HFF-Myc (cell line): ENCODE data around the gene TADA2A.

Source experiments
- DNase-seq: peaks from one replicate; pipeline ENCODE4 v3.0.0-alpha.2; 2011; ENCODE audit warnings: low read depth; ENCODE audit errors: extremely low read depth
- H3K4me3 ChIP-seq: replicated peaks from 2 replicates; pipeline ENCODE4 v1.5.1; 2011; ENCODE audit warnings: low read depth, mild to moderate bottlenecking, control low read depth, low read length
- CTCF ChIP-seq: IDR thresholded peaks from 2 replicates; pipeline ENCODE4 v1.5.1; 2012; ENCODE audit warnings: mild to moderate bottlenecking, low read depth, low read length, control low read depth; ENCODE audit errors: missing control alignments

Gene TADA2A

DNA sequence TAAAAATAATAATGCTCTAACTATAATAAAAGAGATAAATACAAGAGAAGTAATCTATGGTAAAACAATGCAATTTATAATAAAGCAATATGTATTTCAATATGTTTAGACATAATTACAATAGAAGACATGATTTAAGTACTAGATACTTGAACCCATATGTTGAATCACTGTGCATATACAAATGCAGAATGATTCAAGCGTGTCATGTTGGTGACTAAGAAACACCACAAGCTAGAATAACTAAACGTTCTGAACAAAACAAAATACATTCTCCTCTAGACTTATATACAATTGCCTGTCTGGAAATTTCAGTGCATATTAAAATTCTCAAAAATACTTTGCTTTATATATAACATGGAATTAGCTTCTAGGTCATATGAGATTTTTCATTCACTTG is 11.2 kb downstream of the TADA2A start:
- no peak for TF ChIP-seq CTCF
- no peak overlapping the region for H3K4me3 ChIP-seq
- DNase-seq, result no peak

DNA sequence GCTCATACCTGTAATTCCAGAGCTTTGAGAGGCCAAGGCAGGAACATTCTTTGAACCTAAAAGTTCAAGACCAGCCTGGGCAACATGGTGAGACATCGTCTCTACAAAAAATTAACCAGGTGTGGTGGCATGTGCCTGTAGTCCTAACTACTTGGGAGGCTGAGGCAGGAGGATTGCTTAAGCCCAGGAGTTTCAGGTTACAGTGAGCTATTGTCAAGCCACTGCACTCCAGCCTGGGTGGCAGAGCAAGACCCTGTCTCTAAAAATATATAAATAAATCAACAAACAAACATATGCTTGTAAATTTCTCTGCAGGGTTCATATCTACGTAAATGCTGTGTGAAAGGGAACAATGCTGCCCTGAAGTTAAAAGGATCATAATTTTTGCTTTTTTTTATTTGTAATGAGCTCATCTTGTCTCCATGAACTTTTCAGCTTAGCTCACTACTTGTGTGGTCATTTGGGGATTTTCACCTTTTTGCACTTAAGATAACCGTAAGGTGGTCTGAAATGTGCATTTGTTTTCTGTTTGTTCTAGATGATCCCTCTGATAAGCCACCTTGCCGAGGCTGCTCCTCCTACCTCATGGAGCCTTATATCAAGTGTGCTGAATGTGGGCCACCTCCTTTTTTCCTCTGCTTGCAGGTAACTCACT is 16.4 kb downstream of the TADA2A start:
- H3K4me3 ChIP-seq, result no peak overlapping the region
- TF ChIP-seq CTCF, result no peak
- DNase-seq, result no peak

- DNase-seq, result no peak
- no peak overlapping the region for H3K4me3 ChIP-seq
- TF ChIP-seq CTCF, result no peak
Observed at GRCh38 chr17:37425268-37425667, 18.6 kb downstream of the TADA2A start.

DNA sequence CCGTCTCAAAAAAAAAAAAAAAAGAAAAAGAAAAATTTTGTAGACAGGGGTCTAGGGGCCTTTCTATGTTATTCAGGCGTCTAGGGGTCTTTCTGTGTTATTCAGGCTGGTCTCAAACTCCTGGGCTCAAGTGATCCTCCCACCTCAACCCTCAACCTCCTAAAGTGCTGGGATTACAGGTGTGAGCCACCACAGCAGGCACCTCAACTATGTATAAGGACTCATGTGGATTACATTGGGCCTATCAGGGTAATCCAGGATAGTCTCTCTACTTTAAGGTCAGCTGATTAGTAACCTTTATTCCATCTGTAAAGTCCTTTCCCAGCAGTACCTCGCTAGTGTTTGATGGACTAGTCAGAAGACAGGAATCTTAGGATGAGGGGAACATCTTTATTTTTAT is 22.4 kb downstream of the TADA2A start:
- H3K4me3 ChIP-seq, result no peak overlapping the region
- no peak for DNase-seq
- no peak for TF ChIP-seq CTCF

GRCh38 chr17:37429453-37429852 is 22.8 kb downstream of the TADA2A start:
- TF ChIP-seq CTCF, result no peak
- DNase-seq, result no peak
- no peak overlapping the region for H3K4me3 ChIP-seq

- no peak for TF ChIP-seq CTCF
- no peak for DNase-seq
- H3K4me3 ChIP-seq, result no peak overlapping the region
Observed at GRCh38 chr17:37430051-37430627, 23.5 kb downstream of the TADA2A start.

DNA sequence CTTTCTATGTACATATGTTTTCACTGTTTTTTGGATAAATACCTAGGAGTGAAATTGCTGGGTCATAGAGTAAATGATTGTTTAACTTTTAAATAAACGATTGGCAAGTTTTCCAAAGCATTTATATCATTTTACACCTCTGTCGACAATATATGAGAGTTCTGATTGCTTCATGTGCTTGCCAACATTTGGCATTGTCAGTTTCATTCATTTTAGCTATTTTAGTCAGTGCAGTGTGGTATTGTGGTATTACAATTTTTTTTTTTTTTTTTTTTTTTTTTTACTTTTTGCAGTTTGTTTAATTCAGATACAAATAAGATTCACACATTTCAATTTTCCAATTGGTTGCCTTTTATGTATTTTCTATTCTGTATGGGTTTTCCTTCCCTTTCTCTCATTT is 26.0 kb downstream of the TADA2A start:
- no peak for TF ChIP-seq CTCF
- no peak for DNase-seq
- H3K4me3 ChIP-seq, result no peak overlapping the region
